Measurements from ENCODE around the gene PCID2.
A peak's percentile ranks its signal among the peaks of the same experiment; 100 is the strongest.
"Not testable (repeated sequence)": the region's sequence is repeated elsewhere in the genome, so short reads cannot be mapped to it uniquely, and the experiment has no call there.

PCID2 gene

DNA sequence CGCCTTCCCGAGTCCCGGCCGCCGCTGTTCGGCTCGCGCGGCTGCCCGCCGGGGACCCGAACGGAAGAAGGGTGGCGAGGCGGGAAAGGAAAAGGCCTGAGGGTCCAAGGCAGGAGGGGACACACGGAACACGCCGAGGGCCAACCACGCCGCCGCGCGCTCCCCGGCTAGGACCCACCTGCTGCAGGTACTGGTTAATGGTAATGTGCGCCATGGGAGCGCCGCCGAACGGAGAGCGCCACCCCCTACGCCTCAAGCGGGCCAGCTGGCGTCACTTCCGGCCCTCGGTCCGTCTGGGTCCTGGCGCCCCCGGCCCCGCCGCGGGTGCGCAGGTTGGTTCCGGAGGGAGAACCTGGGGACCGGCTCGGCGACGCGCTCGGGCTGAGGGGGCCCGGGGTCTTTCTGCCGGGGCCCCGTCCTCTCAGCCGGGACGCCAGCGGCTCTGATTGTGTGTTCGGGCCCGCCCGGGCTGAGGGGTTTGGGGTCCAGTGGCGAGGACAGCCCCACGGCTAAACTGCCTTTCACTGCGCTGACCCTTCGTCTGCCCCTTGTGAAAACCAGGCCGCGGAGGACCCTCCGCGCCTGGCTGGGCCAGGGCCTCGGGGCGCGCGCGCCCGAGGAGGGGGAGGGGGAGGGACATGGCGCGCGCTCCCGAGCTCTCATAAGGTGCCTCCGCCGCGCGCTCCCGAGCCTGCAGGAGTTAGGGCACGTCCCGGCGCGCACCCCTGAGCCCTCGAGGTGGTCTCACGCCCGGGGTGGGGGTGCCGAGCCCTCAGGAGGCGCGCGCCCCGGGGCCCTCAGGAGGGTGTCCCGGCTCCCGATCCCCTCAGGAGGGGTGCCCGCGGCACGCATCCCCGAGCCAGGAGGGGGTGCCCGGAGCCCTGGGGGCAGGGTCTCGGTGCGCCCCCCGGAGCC is at the start of gene PCID2:
Gene PCID2 (minus strand): TSS at position 249 of the 915 bp plus-strand sequence. CDS start 35 bp downstream, at position 214.
- peak; percentile 88 to 89 for DNase-seq

DNA sequence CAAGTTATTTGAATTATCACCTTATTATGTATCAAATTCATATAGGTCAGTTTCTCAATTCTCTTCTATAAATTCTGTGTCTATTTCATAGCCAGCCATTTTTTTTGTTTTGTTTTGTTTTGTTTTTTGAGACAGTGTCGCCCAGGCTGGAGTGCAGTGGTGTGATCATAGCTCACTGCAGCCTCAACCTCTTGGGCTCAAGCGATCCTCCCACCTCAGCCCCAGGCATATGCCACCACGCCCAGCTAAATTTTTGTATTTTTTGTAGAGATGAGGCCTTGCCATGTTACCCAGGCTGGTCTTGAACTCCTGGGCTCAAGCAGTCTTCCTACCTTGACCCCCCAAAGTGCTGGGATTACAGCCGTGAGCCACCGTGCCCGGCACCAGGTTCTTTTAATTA is 49.4 kb upstream of the PCID2 start:
- DNase-seq: not testable (repeated sequence)

DNA sequence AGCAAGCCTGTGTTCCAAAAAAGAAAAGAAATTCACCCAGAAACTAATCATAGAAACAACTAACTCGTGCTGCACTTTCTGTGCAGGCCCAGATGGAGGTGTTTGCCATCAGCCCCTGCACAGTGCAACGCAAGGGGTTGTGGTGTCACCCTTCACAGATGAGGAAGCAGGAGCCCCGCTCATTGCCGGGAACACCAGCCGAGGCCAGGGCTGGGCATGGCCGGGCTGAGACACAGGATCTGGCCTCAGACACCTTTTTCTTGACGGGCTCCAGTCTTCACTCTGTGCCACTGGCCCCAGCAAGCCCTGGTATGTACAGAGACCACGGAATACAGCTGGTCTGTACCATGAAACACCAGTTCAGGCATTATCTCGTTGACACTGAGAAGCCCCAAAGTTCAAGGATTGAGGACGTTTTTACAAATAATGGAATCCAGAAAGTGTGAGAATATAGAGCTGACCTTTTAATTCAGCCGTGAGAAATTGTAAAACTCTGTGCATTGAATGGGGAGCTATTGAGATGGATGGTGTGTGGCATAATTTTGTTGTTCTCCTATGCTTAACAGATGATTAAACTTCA is 44.1 kb upstream of the PCID2 start:
- no peak for DNase-seq

DNA sequence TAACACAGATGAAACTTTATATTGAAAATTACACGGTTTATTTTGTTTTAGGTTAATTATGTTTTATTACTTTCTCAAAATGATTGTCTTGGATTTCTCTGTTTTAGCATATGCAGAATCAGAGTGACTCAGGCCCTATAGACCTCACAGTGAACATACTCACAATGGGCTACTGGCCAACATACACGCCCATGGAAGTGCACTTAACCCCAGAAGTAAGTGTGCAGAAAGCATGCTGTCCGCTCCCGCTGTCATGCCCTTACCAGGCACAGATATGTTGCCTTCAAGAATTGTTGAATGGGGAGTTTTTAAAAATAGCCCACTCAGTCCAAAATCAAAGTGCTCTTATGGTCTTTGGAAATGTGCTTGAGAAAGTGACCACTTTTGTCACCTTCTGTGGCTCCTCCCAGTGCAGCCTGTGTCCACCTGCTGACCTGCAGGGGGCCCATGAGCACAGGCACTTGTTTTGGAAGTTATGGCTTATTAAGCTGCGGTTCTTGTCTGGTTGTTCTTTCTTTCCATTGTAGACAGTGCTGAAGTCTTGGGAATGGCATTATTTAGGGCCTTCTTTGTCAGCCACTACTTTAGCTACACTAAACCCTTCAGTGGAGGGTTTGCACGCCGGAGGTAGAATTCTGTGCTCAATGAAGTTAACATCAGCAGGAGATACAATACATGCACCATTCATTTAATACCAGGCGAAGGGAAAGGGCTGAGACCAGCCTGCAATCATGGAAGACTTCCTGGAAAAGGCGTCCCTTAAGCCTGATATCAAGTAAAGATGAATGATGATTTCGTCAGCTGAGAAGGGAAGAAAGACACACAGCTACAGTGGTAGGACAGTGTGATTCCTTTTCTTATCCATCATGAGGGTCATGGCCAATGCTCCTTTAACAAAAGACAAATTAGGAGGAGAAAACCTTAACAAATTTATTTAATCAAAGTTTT is 37.7 kb upstream of the PCID2 start:
- no peak for DNase-seq

DNA sequence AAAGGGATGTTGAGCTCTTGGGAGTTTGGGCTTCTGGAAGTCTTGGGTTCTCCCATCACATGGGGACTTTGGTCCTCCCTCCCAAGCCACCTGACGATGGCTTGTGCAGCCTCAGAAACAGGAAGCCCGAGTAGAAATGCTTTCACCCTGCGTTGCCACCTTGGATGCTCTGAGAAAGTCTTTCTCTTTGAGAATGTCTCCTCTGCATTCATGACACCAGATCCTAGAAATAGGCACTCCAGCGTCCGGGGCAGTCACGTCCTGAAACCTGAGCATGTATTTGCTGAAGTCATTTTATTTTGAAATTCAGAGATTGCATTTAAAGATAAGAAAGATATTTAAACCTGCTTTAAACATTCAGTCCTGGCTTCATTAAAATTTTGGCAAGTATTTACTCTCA is 35.4 kb upstream of the PCID2 start:
- DNase-seq: no peak

DNA sequence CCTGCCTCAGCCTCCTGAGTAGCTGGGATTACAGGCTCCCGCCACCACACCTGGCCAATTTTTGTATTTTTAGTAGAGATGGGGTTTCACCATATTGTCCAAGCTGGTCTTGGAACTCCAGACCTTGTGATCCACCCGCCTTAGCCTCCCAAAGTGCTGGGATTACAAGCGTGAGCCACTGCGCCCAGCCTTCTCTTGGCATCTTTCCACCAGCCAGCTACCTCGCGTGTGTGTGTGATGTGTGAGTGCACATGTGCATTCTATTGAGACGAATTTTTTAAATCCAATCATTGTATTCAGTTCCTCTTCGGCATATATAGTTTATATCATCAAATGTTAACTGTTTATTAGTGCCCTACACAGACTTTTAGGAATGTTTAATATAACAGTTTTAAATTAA is 33.2 kb upstream of the PCID2 start:
- DNase-seq: not testable (repeated sequence)

DNA sequence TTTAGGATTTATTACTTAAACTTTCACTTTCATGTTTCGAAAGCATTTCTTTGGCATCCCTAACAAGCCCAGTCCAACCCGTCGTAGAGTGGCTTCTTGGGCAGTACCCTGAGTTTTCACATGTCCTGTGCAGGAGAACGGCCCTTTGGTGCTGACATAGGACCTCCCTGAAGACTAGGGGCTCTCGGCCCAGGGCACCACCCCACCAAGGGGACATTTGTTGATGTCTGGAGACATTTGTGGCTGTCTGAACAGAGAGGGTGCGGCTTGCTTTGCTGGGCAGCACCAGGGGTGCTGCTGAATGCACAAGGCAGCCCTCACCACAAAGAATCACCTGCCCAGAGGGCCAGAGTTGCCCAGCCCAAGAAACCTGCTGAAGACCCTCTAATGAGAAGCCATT is 31.5 kb upstream of the PCID2 start:
- DNase-seq: no peak

DNA sequence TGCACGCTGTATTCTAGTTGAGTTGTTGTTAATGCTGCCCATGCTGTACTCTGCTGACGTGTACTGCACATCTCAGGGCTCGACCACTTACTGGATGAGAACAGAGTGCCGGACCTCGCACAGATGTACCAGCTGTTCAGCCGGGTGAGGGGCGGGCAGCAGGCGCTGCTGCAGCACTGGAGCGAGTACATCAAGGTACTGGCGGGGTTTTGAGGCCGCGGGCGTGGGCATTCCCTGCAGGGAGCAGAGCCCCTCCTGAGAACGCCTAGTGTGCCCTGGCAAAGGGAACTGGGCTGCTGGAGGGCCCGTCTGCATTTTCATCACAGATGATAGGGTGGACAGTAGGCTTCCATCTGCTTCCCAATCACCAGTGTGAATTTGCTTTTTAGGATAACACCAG is 30.9 kb upstream of the PCID2 start:
- DNase-seq: no peak

DNA sequence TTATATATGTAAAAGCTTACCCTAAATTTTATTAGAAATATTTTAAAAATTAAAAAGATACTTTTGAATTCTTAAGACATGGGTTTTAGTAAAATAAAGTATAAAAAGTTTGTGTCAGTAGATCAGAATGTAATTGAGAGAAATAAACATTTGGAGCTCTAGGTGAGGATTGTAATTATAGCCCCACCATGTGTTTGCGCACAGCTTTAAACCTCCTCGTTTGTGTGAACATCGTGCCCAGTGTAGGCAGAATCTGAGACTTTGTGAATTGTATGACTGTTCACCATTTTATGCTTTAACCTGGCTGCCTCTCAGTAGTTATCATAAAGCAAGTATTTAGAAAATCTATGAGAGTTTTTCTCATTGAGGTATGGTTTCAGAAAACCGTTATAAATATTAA is 30.1 kb upstream of the PCID2 start:
- DNase-seq: no peak

DNA sequence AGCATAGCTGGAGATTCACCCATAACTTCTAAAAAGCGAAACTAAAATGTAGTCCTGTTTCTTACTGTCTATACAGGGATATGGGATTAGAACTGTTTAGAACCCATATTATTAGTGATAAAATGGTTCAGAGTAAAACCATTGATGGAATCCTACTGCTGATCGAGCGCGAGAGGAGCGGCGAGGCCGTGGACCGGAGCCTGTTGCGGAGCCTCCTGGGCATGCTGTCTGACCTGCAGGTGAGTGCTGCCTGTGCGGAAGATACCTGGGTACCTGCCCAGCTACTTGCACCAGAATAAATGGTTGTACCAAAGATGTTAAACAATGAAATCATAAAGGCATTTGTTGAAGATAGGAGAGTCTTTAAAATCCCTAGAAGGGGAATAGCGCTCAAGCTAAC is 24.6 kb upstream of the PCID2 start:
- no peak for DNase-seq

DNA sequence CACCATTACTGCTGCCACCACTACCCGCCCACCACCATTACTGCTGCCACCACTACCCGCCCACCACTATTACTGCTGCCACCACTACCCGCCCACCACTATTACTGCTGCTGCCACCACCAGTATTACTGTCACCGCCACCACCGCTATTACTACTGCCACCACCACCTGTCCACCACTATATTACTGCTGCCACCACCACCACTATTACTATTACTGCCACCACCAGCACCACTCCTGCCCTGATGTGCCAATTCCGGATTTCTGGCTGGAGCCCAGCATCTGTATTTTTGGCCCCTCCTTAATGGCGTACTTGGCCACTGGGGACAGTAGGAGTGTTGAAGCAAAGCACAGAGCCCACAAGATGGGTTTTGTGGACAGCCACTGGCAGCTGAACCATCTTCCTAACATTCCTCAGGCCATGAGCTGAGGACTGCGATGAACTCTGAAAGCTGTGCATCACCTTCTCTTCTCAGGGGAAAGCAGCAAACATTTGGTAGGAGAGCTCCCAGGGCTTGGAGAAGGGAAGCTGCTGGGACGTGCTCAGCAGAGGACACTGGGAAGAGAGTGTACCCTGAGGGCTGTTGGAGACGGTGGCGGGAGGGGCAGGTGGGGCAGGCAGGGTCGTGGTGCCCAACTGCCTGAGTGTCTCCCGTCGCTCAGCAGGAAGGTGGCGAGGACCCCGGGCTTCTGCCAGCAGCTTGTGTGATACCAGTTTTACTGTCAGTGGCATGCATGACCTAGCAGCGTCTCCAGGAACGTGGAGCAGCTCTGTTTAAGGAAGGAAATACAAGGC is 23.9 kb upstream of the PCID2 start:
- DNase-seq: no peak

DNA sequence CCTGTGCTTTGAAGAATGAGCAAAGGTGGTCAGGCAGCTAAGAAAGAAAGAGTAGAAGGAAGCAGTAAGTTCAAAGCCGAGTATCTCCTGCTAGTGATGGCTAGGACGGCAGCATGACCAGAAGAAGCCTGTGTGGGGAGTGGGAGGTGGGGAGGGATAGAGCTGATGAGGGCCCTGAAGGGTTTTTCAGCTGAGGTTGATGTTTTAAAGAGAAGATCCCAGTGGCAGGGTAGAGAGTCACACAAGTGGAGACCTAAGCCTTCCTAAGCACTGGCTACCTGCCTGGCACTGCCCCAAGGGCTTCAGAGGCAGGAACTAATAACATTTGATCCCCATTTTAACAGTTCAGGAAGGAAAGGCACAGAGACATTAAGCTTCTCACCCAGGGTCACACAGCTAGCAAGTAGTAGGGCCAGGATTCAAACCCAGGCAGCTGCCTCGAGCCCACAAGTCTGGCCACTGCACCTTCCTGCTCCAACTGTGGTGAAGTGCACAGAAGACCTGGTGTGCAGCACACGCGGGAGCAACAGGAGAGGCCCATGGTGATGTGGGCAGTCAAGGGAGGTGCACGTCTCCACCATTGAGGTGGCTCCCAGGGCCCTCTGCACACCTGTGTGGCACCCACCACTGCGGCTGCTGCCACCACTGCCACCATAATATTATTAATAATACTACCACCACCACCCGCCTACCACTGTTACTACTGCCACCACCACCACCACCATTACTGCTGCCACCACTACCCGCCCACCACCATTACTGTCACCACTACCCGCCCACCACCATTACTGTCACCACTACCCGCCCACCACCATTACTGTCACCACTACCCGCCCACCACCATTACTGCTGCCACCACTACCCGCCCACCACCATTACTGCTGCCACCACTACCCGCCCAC is 23.1 kb upstream of the PCID2 start:
- peak; percentile 36 to 52 for DNase-seq

DNA sequence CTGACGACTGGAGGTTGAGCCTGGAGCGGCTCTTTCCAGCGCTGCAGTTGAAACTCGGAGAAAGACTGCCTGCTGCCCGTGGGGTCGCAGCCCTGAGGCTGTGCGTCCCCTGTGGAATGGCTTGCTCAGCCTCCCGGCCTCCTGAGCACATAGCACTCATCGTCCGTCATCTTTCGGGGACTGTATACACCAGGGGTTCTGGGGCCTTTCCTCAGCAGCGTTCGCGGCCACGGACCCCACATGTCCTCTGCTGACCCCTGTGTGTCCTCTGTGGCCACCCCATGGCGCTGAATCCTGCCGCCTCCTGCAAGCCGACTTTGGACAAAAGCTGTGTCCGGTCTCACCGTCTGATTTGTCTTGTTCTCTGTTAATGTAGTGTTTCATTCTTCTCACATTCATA is 21.3 kb upstream of the PCID2 start:
- DNase-seq: no peak

DNA sequence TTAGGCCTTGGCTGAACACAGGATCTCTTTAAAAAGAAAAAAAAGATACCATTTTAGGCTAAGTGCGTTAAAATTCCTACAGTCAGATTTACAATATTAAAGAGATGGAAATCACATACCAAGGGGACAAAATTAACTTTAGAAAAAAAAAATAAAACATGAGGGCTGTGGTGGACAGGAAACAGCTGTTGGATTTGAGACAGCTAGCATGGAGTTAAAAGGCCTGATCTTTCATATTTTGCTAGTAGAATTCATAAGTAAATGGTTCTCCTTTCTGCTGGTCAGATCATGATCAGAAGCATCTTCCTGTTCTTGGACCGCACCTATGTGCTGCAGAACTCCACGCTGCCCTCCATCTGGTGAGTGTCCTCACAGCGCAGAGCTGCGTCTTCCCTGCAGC is 20.7 kb upstream of the PCID2 start:
- no peak for DNase-seq

DNA sequence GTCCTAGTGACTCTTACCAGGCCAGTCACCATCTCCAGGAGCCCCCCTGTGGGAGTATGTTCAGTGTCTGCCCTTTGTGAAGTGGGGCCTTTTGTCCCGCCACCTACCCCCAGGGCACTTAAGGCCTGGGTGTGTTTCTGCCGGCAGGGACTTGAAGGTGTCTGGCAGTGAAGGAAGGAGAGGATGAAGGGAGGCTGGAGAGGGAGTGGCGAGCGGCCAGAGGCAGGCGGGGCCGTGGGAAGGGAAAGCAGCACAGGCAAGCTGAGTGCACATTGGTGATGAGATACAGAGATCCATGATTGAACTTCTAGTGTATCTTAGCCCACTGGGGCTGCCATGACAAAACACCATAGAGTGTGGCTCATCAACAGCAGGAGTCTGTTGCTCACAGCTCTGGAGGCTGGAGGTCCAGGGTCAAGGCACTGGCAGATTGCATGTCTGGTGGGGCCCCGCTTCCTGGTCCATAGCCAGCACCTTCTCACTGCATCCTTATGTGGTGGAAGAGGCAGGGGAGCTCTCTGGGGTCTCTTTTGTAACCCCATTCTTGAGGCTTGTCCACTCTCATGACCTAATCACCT is 18.5 kb upstream of the PCID2 start:
- DNase-seq: no peak

DNA sequence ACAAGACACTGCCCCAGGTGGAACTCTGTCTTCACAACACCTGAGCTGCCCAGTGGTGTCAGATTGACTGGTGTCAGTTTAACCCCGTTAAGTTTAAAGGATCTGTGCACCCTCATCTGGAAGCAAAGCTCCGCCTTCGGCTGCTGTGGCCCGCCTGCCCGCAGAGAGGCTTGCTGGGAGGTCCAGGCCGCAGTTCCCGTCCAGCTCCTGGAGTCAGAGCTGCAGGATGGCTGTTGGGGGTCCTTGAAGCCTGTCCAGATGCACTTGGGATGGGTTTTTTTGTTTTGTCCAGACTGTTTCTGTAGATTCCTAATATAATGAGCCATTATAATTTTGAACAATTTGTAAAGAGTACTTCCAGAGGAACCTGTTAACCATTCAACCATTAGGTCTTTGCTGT is 17.0 kb upstream of the PCID2 start:
- DNase-seq: no peak

DNA sequence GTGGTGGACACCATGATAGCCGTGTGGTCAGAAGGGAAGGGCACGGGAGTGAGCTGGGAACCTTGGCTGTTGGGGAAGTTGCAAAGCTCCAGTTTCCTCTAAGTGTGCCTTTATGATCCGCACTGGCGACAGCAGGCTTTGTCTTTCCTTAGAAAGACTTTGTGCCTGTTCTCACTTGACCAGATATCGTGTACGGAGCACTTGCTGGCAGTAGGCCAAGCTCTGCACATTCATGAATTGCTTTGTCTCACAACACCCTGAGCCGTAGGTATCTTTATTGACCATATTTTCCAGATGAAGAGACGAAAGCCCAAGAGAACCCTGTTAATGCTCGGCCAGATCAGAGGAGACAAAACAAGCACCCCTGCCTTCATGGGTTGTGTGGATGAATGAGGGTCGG is 16.0 kb upstream of the PCID2 start:
- no peak for DNase-seq

DNA sequence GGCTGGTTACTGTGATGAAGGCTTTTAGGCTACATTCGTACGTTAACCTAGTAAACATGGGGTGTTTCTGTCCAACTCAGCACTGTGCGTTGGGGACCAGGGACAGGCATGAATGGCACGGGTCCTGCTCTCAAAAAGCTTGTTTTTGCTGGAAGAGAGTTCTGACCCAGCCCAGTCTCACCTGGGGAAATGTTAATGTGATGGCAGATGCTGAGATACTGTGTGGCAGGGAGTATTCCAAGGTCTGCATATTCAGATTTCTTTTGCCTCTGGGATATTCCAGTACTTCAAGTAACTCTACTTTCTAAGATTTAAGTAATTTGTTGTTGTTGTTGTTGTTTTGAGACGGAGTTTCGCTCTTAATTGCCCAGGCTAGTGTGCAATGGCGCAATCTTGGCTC is 14.6 kb upstream of the PCID2 start:
- DNase-seq: no peak

DNA sequence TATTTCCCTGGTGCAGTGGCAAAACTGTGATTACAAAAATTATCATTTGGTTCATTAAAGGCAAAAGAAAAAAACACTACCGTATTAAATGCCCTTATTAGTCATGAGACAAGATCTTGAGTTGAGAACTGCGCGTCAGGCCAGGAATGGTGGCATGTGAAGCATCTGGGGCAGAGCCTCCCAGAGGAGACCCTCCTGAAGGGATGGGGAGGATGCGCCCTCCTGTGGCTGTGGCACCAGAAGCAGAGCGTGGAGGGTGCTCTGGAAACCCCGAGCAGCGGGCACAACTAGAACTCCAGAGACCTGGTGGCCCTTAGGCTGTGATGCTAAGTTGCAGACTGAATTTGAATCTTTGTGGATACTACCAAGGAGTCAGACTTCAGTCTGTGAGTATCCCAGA is 12.4 kb upstream of the PCID2 start:
- no peak for DNase-seq

DNA sequence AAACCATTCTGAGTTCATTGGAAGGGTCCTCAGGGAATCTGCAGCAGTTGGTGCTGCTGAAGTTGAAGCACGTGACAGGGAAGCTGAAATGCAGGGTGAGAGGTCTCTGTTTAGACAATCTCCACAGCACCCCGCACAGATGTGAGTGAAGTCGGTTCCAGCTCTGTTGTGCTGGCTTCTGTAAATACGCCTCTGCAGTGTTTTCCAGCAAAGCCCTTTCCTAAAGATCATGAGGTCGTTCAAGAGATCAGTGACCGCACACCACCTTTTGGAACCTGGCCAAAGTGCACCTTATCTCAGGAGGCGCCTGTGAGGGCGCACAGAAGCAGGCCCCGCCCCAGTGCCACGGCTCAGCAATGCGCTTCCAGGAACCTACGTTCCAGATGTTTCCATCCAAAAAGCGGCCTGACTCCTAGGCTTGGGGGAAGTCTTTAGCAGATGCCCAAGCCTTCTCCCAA is 11.7 kb upstream of the PCID2 start:
- no peak for DNase-seq

Measured in activated CD4-positive, alpha-beta T cell treated with anti-CD3 and anti-CD28 coated beads for 4 hours (primary cell).